Inflammatory macrophage treated with lipopolysaccharide for 4 hours (primary cell): ENCODE data around the gene ERVFRD-1.

Experiments used
- DNase-seq: peaks from one replicate; pipeline ENCODE4 v3.0.0-alpha.2; 2020

The ERVFRD-1 gene

DNA sequence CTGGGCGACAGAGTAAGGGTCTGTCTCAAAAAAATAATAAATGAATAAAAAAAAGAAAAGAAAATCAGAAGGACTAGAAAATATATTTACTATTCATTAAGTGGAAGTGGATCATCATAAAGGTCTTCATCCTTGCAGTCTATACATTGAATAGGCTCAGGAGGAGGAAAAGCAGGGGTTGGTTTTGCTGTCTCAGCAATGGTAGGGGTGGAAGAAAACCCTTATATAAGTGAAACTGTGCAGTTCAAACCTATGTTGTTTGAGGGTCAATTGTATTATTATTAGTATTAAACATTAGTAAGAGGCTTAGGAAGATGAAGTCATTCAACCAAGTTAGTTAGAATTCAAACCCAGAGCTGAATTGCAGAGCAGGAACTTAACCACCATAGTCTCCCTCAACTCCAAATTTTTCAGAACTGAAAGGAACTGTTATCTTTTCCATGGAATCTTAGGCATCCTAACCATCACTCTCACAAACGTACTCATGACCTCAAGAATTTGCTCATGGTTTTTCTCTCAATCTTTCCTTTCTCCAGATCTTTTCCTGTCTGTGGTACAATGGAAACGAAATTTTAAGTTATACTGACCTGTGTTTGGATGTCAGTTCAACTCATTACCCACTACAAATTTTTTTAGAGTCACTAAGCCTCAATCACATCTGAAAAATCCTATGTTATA lies 25.6 kb downstream of the ERVFRD-1 start:
- DNase-seq, result no peak

DNA sequence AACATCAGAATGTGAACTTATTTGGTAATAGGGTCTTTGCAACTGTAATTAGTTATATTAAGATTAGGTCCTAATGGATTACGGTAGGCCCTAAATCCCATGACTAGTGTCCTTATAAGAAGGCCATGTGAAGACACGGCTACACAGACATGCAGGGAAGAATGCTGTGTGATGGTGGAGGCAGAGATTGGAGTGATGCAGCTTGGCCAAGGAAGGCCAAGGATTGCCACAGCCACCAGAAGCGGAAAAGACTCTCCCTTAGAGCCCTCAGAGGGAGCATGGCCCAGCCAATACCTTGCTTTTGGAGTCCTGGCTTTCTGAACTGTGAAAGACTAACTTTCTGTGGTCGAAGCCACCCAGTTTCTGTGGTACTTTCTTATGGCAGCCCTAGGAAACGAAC lies 27.6 kb downstream of the ERVFRD-1 start:
- DNase-seq, result no peak

DNA sequence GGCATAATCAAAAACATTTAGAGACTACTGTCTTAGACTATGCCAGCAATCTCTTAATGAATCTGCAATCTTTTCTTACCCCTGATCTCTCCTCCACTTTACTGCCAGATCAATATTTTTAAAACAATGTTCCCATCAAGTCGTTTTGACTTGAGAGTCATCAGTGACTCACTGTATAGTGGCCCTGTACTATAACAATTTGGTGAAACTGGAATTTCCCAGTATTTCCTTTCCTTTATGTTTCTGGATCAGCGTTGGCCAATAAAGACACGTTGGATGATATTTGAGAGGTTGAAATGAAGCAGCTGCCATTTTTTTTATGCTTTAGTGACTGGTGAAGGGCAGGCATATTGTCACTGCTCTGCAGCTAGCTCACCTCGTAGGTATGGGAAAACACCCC lies 28.0 kb downstream of the ERVFRD-1 start:
- DNase-seq, result peak; percentile 28

DNA sequence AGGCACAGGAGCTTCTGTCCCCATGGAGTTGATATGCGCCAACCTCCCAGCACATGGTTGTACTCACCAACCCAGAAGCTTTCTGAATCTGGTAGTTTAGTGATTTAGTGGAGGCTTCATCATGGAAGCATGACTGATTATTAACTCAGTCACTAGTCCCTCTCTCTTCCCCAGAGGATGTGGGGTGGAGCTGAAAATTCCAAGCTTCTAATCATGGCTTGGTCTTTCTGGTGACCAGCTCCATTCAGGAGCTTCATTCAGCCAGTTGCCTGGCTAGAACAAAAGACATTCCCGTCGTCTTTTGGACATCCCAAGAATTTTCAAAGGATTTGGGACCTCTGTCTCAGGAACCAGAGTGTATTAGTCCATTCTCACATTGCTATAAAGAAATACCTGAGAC lies 31.2 kb downstream of the ERVFRD-1 start:
- no peak for DNase-seq

DNA sequence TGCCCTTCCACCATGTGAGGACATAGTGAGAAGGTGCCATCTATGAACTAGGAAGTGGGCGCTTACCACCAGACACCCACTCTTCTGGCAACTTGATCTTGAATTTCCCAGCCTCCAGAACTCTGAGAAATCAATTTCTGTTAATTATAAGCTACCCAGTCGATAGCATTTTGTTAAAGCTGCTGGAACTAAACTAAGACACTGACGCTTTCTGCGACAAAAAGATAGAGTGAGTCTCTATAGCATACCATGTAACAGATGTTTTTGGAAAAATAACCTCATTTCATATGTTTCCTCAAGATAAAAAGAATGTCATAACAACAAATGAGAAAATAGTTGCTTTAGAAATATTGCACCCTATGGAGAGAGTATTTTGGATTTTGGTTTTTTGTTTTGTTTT lies 33.3 kb downstream of the ERVFRD-1 start:
- no peak for DNase-seq

DNA sequence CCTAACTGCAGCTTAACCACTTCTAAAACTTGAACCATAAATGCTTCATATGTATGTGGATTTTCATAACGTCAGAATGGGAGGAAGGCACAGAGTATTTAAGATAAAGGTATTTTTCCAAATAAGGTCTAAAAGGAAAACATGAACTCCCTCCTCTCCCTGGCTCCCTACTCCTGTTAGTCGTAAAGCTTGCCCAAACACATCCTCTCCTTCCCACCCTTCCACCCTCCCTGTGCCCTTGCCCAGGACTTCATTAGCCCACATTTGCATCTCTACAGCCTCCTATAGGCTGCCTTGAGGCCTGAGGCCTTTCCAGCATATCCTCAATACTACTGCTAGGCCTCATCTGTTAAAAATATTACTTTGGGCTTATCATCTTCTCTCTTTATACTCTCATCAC lies 35.0 kb downstream of the ERVFRD-1 start:
- DNase-seq, result no peak

DNA sequence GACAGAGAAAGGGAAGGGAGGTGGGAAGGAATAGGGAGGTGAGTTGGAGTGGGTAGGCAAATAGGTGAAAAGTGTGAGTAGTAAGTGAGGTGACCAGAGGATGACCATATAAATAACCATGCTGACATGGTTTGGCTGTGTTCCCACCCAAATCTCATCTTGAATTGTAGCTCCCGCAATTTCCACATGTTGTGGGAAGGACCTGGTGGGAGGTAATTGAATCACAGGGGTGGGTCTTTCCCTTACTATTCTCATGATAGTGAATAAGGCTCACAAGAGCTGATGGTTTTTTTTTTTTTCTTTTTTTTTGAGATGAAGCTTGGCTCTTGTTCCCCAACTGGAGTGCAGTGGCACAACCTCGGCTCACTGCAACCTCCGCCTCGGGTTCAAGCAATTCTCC lies 39.4 kb downstream of the ERVFRD-1 start:
- peak; percentile 53 for DNase-seq

DNA sequence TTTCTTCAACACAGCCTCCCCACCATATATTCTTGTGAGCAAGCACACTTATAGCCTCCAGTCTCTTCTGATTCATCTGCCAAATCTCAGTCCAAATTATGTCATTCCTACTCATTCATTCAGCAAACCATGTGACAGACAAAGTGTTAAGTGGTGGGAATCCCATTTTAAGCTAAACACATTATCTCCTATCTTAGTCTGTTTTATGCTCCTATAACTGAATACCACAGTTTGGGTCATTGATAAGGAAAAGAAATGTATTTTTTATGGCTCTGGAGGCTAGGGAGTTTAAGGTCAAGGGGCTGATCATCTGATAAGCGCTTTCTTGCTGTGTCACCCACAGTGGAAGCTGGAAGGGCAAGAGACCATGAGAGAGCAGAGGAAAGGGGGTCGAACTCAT lies 41.8 kb downstream of the ERVFRD-1 start:
- peak; percentile 19 for DNase-seq

DNA sequence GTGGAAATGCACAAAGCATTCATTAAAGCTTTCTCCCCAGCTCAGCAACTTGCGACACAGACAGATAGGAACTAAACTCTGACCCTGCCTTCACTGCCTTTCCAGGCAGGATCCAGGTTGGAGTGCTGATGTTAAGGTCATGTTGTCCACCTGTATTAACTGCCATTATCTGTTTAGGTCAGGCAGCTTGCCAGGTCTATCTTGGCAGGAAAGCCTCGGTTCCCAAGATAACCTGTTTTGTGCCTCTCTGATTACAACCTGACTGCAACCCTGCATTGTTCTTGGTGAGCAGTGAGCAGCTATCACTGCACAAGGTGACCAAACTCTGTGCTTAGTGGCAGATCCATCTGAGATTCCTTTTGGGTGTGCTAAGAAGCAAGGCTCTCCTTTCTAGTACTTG lies 44.2 kb downstream of the ERVFRD-1 start:
- DNase-seq, result no peak

DNA sequence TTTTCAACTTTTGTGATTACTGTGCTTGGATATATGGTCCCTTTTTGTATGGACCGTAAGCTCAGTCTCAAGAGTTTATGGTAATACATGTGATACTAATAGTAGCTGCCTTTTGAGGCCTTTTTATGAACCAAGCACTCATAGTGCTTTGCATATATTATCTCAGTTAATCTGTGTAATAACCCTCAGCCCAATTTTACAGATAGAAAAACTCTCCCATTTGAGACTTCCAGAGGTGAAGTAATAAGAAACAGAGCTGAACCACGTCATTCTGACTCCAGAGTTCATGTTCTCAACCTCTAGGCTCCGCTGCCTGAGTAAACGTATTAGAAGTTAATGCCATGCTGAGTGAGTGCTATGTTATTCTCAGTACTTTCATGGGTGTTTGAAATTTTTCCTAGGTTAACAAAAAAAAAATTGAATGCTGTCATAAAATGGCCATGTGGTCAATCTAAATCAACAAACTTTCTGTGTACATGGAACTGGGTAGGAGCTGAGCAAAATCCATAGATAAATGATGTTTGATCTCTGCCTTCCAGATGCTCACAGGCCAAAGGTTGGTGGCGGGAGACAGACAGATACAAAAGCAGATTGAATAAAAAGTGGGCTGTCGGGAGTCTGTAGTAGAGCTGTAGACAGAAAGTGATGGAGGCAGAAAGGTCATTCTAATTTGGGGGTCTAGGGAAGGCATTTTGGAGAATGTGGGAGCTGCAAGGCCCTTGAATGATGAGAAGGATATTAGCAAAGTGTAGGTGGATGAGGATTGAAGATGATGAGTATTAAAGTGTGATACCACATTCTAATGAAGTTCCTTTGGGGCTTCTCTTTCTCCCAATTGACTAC lies 44.8 kb downstream of the ERVFRD-1 start:
- no peak for DNase-seq

DNA sequence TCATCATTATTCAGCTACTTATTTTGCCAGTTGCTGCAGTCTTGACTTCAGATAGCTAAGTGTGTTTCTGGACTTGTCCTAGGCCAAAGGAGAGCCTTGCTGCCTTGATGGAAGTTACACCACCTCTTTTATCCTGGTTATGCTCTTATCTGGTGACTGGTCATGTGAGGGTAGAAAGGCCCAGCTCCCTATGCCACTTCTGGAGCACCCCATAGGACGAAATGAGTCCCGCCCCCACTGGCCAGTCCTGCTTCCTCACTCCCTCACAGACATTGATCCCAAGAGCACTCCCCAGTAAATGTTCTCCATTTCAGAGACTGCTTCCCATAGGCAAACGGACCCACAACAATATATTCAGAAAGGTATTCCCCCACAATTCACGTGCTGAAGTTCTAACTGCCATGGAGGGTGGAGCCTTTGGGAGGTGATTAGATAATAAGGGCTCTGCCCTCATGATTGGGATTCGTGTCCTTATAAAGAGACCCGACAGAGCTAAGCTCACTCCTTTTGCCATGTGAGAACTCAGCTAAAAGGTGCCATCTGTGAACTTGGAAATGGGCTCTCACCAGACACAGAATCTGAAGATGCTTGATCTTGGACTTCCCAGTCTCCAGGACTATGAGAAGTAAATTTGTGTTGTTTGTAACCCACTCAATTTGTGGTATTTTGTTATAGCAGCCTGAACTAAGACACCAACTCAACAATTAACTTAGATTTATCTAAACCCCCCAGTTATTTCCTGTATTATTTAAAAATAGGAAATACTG lies 45.9 kb downstream of the ERVFRD-1 start:
- DNase-seq, result no peak

DNA sequence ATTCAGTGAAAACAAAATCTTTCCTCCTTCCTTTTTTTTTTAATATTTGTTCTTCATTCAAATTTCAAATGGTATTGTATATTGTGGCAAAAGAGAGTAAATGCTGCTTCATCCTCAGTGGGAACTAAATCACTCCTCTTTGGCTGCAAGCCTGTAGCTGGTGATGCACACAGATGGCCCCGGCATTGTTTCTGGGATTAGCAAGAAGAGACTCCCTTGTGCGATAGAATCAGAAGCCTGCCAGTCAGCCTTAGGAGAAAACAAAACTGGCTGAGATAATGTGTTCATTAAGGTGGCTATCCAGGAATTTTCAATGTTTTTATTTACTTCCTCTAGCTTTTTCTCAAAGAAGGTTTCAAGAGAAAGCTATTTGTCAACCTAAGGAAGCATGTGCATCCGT lies 46.7 kb downstream of the ERVFRD-1 start:
- no peak for DNase-seq

DNA sequence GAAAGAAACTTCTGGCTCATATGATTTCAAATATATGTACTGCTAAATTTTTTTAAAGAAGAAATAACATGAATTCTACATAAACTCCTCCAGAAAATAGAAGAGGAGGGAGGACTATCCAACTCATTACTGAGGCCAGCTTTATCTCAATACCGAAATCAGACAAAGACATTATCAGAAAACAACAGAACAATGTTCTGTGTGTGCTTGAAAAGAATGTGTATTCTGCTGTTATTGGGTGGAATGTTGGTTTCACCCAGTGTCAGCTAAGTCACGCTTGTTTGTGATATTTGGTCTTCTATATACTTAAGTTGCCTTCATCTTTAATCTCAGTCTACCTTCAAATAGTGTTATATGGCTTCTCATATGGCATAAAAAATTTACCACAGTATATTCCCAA lies 48.8 kb downstream of the ERVFRD-1 start:
- DNase-seq, result no peak

DNA sequence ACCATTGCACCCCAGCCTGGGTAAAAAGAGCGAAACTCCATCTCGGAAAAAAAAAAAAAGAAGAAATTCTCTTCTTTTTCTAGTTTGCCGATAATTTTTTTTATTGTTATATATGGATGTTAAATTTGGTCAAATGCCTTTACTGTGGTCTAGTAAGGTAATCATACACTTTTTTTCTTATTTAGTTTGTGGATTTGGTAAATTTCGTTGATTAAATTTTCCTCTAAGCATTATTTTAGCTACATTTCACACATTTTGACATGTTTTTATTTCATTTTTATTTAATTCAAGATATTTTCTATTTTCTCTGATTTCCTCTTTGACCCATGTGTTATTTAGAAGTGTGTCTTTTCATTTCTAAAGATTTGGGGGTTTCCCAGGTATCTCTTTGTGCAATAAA lies 49.4 kb downstream of the ERVFRD-1 start:
- DNase-seq, result no peak

DNA sequence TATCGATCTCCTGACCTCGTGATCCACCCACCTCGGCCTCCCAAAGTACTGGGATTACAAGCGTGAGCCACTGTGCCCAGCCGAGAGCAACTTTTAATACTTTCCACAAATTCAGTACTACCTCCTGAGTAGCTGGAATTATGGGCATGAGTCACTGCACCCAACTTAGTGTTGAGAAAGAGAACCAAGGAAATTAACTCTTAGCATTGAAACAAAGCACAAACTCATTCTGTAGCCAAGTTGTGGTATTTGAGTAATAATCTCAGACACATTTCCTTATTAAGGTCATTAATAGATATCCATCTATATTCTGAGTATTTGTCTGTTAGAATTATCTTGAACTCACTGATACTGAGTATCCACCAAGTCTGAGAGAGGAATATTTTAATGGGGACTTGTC lies 53.1 kb downstream of the ERVFRD-1 start:
- no peak for DNase-seq

DNA sequence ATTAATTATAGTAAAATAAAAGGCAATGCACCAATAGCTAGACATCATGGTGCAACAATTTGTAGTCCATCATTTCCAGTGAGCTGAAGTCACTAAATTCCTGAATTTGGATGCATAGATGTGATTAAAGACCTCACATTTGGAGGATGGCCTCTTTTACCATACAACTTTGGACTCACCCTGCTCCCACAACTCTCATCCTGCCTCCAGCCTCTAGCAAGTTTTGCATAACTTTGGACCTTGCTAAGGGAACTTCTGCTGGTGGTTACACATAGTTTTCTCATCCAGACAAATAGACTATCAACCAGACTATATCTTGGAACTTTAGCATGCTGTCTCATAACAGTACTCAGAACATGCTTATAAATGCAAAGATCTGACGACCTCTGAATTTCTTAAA lies 54.7 kb downstream of the ERVFRD-1 start:
- DNase-seq, result no peak

DNA sequence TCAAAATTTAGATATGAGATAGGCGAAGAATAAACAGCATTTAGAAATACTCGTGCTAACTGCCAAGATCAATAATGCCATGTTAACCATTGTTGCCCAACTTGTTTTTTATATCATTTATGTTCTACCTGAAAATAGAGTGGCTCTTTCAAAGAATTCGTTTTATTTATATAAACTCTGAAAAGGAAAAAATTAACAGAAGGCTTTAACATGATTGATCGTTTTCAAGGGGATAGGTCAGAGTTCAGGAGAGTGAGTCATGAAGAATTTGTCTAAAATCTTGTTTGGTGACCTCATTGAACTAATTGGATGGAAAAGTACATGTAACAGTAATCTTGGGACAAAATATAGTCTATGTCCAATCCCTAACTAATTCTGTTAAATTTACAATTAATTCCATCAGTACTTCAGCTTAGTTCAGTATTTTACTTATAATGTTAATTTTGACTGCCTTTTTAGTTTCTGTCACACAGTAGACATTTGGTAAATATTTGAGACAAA lies 56.3 kb downstream of the ERVFRD-1 start:
- no peak for DNase-seq

DNA sequence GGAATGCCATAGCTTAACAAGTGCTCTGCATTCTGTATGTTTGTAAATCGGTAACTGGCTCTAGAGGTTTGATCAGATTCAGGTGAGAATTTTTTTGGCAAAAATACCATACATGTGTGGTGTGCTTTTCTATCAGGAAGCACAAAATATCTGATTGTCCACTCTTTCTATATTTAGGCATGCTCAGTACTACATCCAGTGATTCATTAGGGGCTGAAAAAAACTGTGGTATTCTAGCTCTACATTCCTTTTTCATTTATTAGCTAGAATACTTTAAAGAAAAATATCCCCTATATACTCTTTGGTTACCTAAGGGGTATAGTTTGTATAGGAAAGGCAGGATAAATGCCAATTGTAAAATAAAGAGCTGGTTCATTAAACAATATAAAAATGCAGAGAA lies 56.8 kb downstream of the ERVFRD-1 start:
- no peak for DNase-seq

DNA sequence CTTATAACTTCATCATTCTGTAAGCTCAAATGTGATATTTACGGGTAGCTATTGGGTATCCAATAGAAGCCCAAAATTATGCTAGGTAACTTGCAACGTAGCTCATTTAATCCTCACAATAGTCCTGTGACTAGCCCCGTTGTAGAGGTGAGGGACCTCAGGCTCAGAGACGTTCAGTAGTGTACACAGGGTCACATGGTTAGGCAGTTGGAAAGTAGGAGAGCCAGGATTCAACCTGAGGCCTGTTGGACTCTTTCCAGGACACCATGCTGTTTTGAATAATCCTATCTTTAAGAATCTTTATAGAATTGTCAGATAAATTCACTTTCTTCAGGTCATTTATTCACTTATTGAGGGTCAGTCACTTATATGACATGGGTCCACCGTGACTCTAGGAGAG lies 58.2 kb downstream of the ERVFRD-1 start:
- no peak for DNase-seq
